ENCODE measurements around the gene PHF21B.
"Not testable (repeated sequence)": the region's sequence is repeated elsewhere in the genome, so short reads cannot be mapped to it uniquely, and the experiment has no call there.

The PHF21B gene

DNA sequence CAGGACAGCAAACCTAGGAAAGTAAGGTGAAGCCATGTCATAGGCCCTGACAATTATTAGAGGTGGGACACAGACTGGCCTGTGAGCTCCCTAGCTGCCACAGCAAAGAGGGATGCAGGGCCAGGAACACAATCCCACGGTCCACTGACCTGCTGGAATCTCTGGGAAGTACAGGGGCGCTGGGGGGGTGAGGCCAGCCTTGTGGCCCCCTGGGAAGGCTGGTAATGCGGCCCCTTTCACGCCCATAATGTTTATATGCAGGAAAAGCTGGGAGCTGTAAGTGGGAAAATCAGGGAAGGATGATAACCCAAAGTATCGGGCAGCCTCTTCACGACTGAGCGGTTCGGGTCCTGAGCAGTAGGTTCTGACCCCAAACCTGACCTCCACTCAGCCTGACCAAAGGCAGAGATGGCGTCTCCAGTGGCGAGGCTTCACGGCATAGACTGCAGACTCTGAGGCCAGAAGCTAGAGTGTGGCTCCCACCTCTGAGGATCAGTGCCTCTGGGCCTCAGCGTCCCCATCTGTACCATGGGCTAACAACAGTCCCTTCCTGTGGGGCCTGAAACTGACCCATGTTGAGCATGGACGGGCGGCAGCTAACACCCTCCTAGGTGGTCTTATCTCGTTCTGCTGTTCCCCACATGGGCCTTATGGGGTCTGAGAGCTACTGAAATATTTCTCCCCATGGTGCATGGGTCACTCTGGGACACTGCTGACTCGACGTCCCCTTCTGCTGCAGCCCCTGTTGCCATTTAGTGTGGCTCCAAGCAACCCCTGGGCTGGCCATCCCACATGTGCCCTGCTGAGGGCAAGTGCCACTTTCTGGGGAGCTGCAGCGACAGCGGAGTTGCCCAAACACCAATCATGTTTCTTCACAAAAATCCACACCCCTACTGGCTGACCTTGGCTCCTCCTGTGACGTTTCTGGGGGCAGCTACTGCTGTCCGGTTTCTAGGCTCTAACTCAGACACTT lies 101.8 kb downstream of the PHF21B start:
- H3K4me3 ChIP-seq (ENCODE audit: low read length) = no peak overlapping the region
- no peak for TF ChIP-seq ZNF274 (IDR thresholded peaks at IDR 0.05; ENCODE audit: low read depth, low read length)

DNA sequence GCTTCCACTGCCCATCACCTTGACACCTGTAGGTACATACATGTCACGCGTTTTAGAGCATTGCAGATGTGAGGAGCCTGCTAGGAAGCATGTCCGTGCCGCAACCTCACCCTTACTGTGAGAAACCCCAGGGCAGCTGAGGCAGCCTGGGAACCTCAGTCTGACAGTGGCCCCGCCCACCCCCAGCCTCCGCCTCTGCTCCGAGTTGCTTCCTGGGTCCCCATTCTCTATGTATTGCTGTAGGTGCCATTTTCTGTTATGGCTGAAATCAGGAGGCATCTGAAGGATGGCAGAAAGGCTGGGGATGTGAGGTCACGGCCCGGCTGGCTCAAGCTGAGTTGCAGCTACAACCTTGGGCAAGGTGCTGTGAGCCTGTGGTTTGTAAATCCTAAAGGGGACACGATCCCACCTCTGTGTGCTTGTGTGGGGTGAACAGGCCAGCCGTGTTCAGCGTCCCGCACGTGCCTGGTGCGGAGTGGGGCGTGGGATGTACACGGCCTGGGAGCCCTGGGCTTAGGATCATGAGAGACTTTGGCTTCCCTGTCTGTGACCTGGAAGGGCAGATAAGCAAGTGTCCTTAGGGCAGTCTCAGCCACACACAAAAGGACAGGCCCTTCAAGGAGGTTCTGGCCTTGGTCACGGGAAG lies 102.7 kb downstream of the PHF21B start:
- no peak for TF ChIP-seq ZNF274 (IDR thresholded peaks at IDR 0.05; ENCODE audit: low read depth, low read length)
- no peak overlapping the region for H3K4me3 ChIP-seq (ENCODE audit: low read length)

DNA sequence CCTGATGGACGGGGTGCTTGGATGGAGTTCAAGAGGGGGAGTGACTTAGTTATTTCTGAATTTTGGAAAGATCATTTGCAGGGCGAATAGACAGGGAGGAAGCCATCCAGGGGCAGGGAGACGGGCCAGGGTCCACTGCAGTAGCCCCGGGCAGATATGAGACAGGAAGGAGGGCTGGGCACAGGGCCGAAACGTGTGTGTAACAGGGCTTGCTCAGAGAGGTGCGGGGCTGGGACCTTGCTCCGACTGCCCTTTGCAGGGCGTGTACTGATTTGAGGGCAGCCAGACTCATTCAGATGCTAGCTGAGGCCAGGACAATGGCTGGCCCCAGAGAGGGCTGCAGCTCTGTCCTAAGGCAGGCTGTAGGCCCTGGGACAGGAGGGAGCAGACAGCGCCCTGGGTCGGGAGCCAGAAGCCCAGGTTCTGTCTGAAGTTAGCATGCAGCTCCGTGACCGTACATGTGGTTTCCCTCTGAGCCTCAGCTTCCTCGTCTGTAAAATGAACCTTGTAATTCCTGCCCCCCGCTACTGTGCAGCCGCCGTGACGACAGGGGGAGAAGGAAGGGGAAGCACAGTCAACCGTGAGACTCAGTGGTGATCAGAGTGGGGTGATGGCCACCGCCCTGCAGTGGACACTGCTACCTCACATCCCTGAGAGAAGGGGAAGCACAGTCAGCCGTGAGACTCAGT lies 103.4 kb downstream of the PHF21B start:
- no peak overlapping the region for H3K4me3 ChIP-seq (ENCODE audit: low read length)
- TF ChIP-seq ZNF274 (IDR thresholded peaks at IDR 0.05; ENCODE audit: low read depth, low read length) = no peak

DNA sequence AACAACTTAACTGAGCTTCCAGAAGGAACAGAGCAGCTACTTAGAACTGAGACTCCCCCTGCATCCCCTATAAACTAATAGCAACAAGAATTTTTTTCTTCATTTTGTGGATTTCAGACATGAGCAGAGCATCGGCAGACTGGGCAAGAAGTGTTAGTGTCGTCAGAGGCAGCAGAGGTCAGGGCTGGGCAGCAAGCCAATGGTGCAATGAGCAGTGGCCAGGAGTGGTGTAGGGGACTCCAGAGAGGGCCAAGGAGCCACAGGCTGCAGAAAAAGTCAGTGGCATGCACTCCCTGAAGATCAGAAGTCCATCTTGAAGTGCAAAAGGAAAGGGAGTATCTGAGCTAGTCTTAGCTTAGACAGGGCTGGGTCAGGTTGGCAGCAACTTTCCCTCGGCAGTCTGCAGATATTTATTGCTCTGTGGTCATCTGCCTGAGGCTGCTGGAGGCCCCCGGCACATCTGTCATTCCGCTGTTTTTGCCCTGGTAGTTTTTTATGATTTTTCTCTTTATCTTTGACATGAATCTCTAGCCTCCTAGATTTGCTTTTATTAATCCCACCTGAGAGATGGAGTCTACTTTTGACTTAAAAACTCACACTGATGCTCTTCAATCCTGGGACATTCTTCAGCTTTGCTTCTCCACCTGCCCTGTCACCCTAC lies 105.2 kb downstream of the PHF21B start:
- H3K4me3 ChIP-seq (ENCODE audit: low read length) = not testable (repeated sequence)

DNA sequence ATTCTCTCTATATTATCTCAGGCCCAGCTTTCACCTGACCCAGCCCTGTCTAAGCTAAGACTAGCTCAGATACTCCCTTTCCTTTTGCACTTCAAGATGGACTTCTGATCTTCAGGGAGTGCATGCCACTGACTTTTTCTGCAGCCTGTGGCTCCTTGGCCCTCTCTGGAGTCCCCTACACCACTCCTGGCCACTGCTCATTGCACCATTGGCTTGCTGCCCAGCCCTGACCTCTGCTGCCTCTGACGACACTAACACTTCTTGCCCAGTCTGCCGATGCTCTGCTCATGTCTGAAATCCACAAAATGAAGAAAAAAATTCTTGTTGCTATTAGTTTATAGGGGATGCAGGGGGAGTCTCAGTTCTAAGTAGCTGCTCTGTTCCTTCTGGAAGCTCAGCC lies 106.6 kb downstream of the PHF21B start:
- not testable (repeated sequence) for H3K4me3 ChIP-seq (ENCODE audit: low read length)

DNA sequence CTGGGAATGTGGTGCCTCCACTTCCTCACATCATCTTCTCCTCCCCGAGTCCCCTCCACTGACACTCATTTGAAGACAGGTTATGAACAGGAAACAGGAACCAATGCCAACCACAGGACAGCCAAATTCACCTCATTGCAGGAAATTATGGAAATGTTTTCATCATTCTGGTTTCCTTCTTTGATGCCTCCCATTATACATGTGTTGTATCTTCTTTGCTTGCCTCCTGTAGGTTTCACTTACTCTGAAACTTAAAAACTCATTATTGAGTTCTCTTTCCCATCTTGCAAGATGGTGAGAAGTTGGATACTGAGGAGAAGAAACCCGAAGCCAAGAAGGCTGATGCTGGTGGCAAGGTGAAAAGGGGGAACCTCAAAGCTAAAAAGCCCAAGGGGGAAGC lies 108.5 kb downstream of the PHF21B start:
- no peak overlapping the region for H3K4me3 ChIP-seq (ENCODE audit: low read length)
- TF ChIP-seq ZNF274 (IDR thresholded peaks at IDR 0.05; ENCODE audit: low read depth, low read length) = no peak

DNA sequence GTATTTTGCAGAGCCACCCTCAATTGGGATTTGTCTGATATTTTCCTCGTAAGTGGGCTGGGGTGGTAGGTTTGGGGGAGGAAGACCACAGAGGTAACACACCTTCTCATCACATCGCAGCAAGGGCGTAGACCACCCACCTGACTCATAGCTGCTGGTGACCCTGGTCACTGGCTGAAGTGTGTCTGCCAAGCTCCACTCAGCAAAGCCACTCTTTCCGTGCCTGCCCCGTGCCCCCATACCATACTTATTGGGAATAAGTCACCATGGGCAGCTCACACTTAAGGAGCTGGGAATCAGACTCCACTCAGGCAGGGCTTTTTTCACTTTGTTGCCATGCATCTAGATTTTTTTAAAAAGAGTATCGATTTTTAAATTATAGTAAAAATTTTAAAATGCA lies 111.6 kb downstream of the PHF21B start:
- no peak overlapping the region for H3K4me3 ChIP-seq (ENCODE audit: low read length)
- no peak for TF ChIP-seq ZNF274 (IDR thresholded peaks at IDR 0.05; ENCODE audit: low read depth, low read length)

DNA sequence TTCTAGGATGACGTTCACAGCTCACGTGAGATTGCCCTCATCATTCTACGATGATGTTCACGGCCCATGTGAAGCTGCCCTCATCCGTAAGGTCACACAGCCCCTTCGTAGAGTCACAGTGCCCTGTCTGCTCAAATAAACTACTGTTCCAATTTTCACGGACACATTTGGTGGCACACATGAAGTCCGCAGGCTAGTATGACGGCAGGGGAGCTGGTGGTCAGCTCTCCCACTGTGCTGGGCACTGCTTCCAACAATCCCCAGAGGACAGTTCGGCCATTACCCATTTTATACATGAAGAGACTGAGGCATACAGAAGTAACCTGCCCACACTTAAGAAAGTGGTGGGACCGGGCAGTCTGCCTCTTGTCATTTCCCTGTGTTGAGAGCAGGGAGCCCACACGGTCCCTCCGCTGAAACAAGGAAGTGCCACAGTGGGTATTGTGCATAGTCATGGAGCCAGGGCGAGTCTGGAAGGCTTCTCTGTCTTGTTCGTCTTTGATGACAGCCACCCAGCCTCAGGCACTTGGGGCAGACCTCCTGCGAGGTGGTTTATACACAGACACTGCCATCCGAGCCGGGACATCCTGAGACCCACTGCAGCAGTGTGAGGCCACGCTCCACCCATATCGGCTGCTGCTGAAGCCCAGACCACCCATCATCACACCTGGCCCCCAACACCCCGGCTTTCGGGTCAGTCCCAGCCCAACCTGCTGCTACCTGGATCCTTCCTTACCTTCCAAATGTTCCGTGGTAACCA lies 114.3 kb downstream of the PHF21B start:
- no peak for TF ChIP-seq ZNF274 (IDR thresholded peaks at IDR 0.05; ENCODE audit: low read depth, low read length)
- no peak overlapping the region for H3K4me3 ChIP-seq (ENCODE audit: low read length)

DNA sequence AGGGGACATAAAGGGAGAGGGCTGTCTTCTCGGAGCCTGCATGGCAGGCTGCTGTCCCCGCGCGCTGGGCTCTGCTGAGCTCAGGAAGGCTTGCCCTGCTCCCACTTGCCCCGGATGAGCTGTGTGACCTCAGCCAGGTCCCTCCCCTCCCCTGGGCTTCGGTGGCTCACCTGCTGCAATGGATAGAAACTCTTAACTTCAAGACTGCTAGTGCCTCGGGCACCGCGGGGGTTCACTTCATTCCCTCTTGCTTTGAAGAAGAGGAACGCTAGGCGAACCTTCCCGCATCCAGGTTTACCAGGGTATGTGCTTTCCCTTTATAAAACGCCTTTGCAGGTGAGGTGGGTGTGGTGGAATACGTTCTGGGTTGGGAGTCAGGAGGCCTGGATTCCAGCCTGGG lies 115.0 kb downstream of the PHF21B start:
- H3K4me3 ChIP-seq (ENCODE audit: low read length) = no peak overlapping the region
- TF ChIP-seq ZNF274 (IDR thresholded peaks at IDR 0.05; ENCODE audit: low read depth, low read length) = no peak

DNA sequence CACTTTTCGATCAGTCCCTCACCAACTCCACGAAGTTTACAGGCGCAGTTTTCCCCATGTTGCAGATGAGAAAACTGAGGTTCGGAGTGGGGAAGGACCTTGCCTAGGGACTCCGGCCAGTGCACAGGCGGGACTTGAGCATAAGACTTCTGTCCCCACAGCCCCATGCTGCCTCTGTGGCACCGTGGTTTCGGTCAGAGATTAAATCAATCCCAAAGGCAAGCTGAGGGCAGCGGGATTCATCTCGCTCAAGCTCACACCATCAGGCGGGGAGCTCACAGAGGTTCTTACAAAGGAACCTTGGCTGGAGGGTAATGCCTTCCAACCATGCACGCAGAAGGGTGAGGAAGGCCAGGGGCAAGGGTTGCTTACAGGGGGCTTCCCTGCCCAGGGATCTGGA lies 115.5 kb downstream of the PHF21B start:
- TF ChIP-seq ZNF274 (IDR thresholded peaks at IDR 0.05; ENCODE audit: low read depth, low read length) = no peak
- no peak overlapping the region for H3K4me3 ChIP-seq (ENCODE audit: low read length)

DNA sequence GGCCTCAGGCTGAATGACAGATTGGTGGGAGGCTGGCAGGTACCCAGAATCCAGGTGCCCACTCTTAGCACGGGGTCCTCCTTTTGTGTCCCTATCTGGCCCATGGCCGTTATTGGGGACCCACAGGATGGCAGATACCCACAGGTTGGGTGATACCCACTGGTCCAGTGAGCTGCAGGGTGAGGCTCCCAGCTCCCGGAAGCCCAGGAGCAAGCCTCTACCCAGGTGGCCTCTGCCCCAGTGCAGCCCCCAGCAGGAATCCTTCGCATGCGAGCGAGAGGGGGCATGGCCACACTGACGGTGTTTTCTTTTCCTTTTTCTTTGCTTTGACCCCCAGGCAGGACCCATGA lies 116.1 kb downstream of the PHF21B start:
- no peak for TF ChIP-seq ZNF274 (IDR thresholded peaks at IDR 0.05; ENCODE audit: low read depth, low read length)

DNA sequence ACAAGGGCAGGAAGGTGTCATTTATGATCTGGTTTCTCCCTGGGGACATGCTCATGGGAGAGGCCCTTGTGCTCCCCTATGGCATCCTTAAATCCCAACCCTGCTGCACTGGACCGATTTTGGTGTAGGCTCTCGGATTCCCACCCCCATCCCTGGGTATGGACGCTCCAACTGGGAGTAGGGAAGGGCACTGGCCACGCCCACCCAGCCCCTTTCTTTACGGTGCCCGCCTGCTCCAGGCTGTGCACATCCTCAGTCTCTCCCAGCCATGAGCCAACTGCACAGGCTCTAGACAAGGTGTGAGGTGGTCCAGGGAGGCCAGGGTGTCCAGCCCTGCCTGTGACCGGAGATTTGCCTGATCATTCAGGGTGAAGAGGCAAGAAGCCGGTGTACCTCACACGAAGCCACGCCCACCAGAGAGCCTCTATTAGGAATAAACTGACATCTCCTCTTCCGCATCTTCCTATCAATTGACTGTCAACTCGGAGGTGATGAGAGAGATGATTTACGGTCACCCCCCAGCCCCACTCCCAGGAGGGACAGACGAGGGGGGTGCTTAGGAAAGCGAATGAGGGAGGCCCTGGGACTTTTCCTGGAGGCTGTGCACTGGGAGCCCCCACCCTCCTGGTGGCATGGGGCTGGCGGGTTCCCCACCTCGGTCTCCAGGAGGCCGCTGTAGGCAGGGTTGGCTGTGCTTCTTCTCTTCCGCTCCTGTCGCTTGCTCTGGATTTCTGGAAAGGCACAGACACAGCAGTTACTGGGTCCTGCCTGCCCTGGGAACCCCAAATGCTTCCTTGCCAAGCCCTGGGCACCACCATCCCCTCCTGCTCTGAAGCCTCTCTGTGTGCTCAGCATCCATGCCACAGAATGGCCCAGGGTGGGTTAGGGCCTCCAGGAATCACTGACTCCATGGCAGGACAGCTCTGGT lies 116.7 kb downstream of the PHF21B start:
- H3K4me3 ChIP-seq (ENCODE audit: low read length) = no peak overlapping the region
- TF ChIP-seq ZNF274 (IDR thresholded peaks at IDR 0.05; ENCODE audit: low read depth, low read length) = no peak

More for the DNA sequence above, 116.1 kb downstream of the PHF21B start:
- no peak overlapping the region for H3K4me3 ChIP-seq (ENCODE audit: low read length)

DNA sequence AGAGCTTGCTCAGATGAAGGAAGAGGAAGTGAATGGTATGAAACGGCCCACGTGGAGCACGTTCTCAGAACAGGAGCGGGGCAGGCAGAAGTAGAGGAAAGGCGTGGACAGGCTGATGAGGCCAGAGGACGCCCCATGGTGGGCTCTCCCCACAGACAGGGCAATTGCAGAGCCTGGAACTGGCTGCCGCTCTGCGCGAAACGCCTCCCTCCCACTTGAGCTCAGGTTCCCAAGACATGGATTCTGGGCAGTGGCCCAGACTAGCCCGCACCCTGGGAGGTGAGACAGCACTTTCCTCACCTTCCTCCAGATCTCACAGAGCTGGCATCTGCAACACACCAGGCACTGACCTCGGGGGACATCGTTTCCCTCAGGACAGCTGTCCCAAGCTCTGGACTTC lies 117.6 kb downstream of the PHF21B start:
- H3K4me3 ChIP-seq (ENCODE audit: low read length) = no peak overlapping the region
- TF ChIP-seq ZNF274 (IDR thresholded peaks at IDR 0.05; ENCODE audit: low read depth, low read length) = no peak
